ENCODE results near the gene RPL38. TPM values are rescaled to one million over a fixed set of nuclear protein-coding genes. Genes with fewer than 3 reads are reported as not detected.

RPL38 gene
- total RNA-seq, 2 donors from 2014 or later = 531 to 611 TPM

GRCh38 chr17:74196541-74197317, 6.7 kb upstream of the RPL38 start:
- no peaks in the 10 kb centered on the region for H3K27me3 ChIP-seq (replicated peaks; ENCODE audit: insufficient read depth)
- WGBS = 38% methylated on average over 30 of the region's 30 CpGs
- TF ChIP-seq POLR2A (IDR thresholded peaks at IDR 0.05) (no peak), POLR2AphosphoS5 (IDR thresholded peaks at IDR 0.05) (no peak), CTCF (IDR thresholded peaks at IDR 0.05) (no peak)

GRCh38 chr17:74197801-74198200, 5.7 kb upstream of the RPL38 start:
- no peak overlapping the region for H3K4me3 ChIP-seq
- no peak for DNase-seq (ENCODE audit: low spot score)
- H3K27me3 ChIP-seq (replicated peaks; ENCODE audit: insufficient read depth) = no peaks in the 10 kb centered on the region
- no peaks in the 10 kb centered on the region for H3K36me3 ChIP-seq
- H3K4me1 ChIP-seq (replicated peaks) = peaks cover 6% of the 10 kb centered on the region
- H3K9me3 ChIP-seq = no peaks in the 10 kb centered on the region
- H3K27ac ChIP-seq = no peak overlapping the region
- TF ChIP-seq POLR2A (IDR thresholded peaks at IDR 0.05) (no peak), POLR2AphosphoS5 (IDR thresholded peaks at IDR 0.05) (no peak)
- intact Hi-C loops (cut with DNase I) = no loop called here
- 98% methylated on average over 2 of the region's 2 CpGs for WGBS

More at GRCh38 chr17:74196541-74197317, 6.7 kb upstream of the RPL38 start:
- intact Hi-C loops (cut with DNase I) = no loop called here
- Histone ChIP-seq H3K36me3 (no peaks in the 10 kb centered on the region), H3K27ac (no peak overlapping the region), H3K4me3 (no peak overlapping the region), H3K4me1 (replicated peaks) (peaks cover 6% of the 10 kb centered on the region), H3K9me3 (no peaks in the 10 kb centered on the region)
- DNase-seq (ENCODE audit: low spot score) = no peak

- Histone ChIP-seq H3K9me3 (no peaks in the 10 kb centered on the region), H3K27ac (no peak overlapping the region), H3K4me1 (replicated peaks) (peaks cover under 1% of the 10 kb centered on the region), H3K4me3 (no peak overlapping the region), H3K36me3 (no peaks in the 10 kb centered on the region), H3K27me3 (replicated peaks; ENCODE audit: insufficient read depth) (no peaks in the 10 kb centered on the region)
- intact Hi-C loops (cut with DNase I) = no loop called here
- no peak for DNase-seq (ENCODE audit: low spot score)
- TF ChIP-seq POLR2AphosphoS5 (IDR thresholded peaks at IDR 0.05) = no peak
- TF ChIP-seq CTCF (IDR thresholded peaks at IDR 0.05) = no peak
- no peak for TF ChIP-seq POLR2A (IDR thresholded peaks at IDR 0.05)
- WGBS = 90% methylated on average over 6 of the region's 6 CpGs
These were observed 4.8 kb upstream of the RPL38 start for GRCh38 chr17:74198694-74199093.

- no peak for DNase-seq (ENCODE audit: low spot score)
- intact Hi-C loops (cut with DNase I) = loop anchor here (5.0 kb wide), 1 partner anchor 258 kb away; no protein-coding TSS in a partner anchor
- WGBS = 32% methylated on average over 24 of the region's 35 CpGs
These were observed 4.0 kb upstream of the RPL38 start for GRCh38 chr17:74199306-74200092.

More at GRCh38 chr17:74199306-74200092, 4.0 kb upstream of the RPL38 start:
- Histone ChIP-seq H3K4me1 (replicated peaks) (peaks cover 3% of the 10 kb centered on the region), H3K27me3 (replicated peaks; ENCODE audit: insufficient read depth) (no peaks in the 10 kb centered on the region), H3K36me3 (no peaks in the 10 kb centered on the region), H3K4me3 (no peak overlapping the region), H3K27ac (no peak overlapping the region), H3K9me3 (no peaks in the 10 kb centered on the region)
- TF ChIP-seq POLR2A (IDR thresholded peaks at IDR 0.05) (no peak), CTCF (IDR thresholded peaks at IDR 0.05) (peak; percentile 69 to 90 (median 80))

Data from prostate gland (tissue), 2 donors.